Osteocyte (in vitro differentiated cells): ENCODE data around the gene TSPAN15. TPM values are rescaled to one million over a fixed set of nuclear protein-coding genes. Genes with fewer than 3 reads are reported as not detected.

Experiments
- DNase-seq: peaks from one replicate; pipeline ENCODE4 v3.0.0; 2021; ENCODE audit warnings: mixed read lengths; ENCODE audit not compliant: unreplicated experiment; ENCODE audit errors: extremely low spot score
- H3K27ac Mint-ChIP-seq: one replicate; pipeline ENCODE4 v1.8.0; 2021; ENCODE audit warnings: mild to moderate bottlenecking, mixed read lengths; ENCODE audit not compliant: unreplicated experiment
- H3K27me3 Mint-ChIP-seq: one replicate; pipeline ENCODE4 v1.8.0; 2021; ENCODE audit warnings: mixed read lengths; ENCODE audit not compliant: unreplicated experiment
- H3K36me3 Mint-ChIP-seq: one replicate; pipeline ENCODE4 v1.8.0; 2021; ENCODE audit warnings: mixed read lengths; ENCODE audit not compliant: unreplicated experiment
- H3K4me1 Mint-ChIP-seq: one replicate; pipeline ENCODE4 v1.8.0; 2021; ENCODE audit warnings: mixed read lengths; ENCODE audit not compliant: unreplicated experiment
- H3K4me3 Mint-ChIP-seq: one replicate; pipeline ENCODE4 v1.8.0; 2021; ENCODE audit warnings: mild to moderate bottlenecking, moderate library complexity, mixed read lengths; ENCODE audit not compliant: unreplicated experiment
- H3K9me3 Mint-ChIP-seq: one replicate; pipeline ENCODE4 v1.8.0; 2021; ENCODE audit warnings: mixed read lengths; ENCODE audit not compliant: unreplicated experiment
- CTCF ChIP-seq: fragments of 200-600 bp; sonication (generic); IDR thresholded peaks from 2 replicates; pipeline ENCODE4 v1.5.0; 2021; ENCODE audit warnings: antibody characterized with exemption, mild to moderate bottlenecking, moderate library complexity
- total RNA-seq: library from RNA; stranded (reverse); gene quantifications from 2 replicates; pipeline ENCODE4 v1.2.1, GENCODE V29; 2021

Gene TSPAN15
- total RNA-seq, 1 donor from 2014 or later: 0.94 TPM

GRCh38 chr10:69506834-69507713, 55.8 kb downstream of the TSPAN15 start:
- TF ChIP-seq CTCF: no peak
- peaks cover 5% of the 10 kb centered on the region for H3K4me1 Mint-ChIP-seq
- H3K36me3 Mint-ChIP-seq: no peaks in the 10 kb centered on the region
- peak overlapping the region; percentile 16 for H3K4me3 Mint-ChIP-seq
- DNase-seq: peak; percentile 76
- H3K27ac Mint-ChIP-seq: no peak overlapping the region
- peaks cover 40% of the 10 kb centered on the region for H3K27me3 Mint-ChIP-seq
- H3K9me3 Mint-ChIP-seq: no peaks in the 10 kb centered on the region

GRCh38 chr10:69508738-69509340, 57.6 kb downstream of the TSPAN15 start:
- Mint-ChIP-seq H3K4me1 (peaks cover 5% of the 10 kb centered on the region), H3K27me3 (peaks cover 53% of the 10 kb centered on the region), H3K27ac (no peak overlapping the region), H3K4me3 (no peak overlapping the region), H3K9me3 (no peaks in the 10 kb centered on the region), H3K36me3 (no peaks in the 10 kb centered on the region)
- peak; percentile 64 for DNase-seq
- no peak for TF ChIP-seq CTCF

- no peaks in the 10 kb centered on the region for H3K36me3 Mint-ChIP-seq
- TF ChIP-seq CTCF: no peak
- peaks cover under 1% of the 10 kb centered on the region for H3K4me1 Mint-ChIP-seq
- no peaks in the 10 kb centered on the region for H3K9me3 Mint-ChIP-seq
- H3K27me3 Mint-ChIP-seq: peaks cover 71% of the 10 kb centered on the region
- H3K4me3 Mint-ChIP-seq: no peak overlapping the region
- no peak for DNase-seq
- H3K27ac Mint-ChIP-seq: no peak overlapping the region
These were observed 61.6 kb downstream of the TSPAN15 start for GRCh38 chr10:69512901-69513300.

GRCh38 chr10:69513617-69514016, 62.4 kb downstream of the TSPAN15 start:
- no peaks in the 10 kb centered on the region for H3K4me1 Mint-ChIP-seq
- no peak for TF ChIP-seq CTCF
- no peak overlapping the region for H3K27ac Mint-ChIP-seq
- H3K9me3 Mint-ChIP-seq: no peaks in the 10 kb centered on the region
- H3K27me3 Mint-ChIP-seq: peaks cover 77% of the 10 kb centered on the region
- H3K36me3 Mint-ChIP-seq: no peaks in the 10 kb centered on the region
- no peak for DNase-seq
- H3K4me3 Mint-ChIP-seq: no peak overlapping the region

GRCh38 chr10:69515699-69516259, 64.5 kb downstream of the TSPAN15 start:
- peak; percentile 90 for TF ChIP-seq CTCF
- no peaks in the 10 kb centered on the region for H3K9me3 Mint-ChIP-seq

More at GRCh38 chr10:69515699-69516259, 64.5 kb downstream of the TSPAN15 start:
- Mint-ChIP-seq H3K36me3 (no peaks in the 10 kb centered on the region), H3K4me3 (no peak overlapping the region), H3K27me3 (peaks cover 69% of the 10 kb centered on the region), H3K27ac (no peak overlapping the region), H3K4me1 (no peaks in the 10 kb centered on the region)
- DNase-seq: peak; percentile 92
